ENCODE results near the gene RAB14.
A peak's percentile ranks its signal among the peaks of the same experiment; 100 is the strongest.
"Not testable (repeated sequence)": the region's sequence is repeated elsewhere in the genome, so short reads cannot be mapped to it uniquely, and the experiment has no call there.

Gene RAB14

DNA sequence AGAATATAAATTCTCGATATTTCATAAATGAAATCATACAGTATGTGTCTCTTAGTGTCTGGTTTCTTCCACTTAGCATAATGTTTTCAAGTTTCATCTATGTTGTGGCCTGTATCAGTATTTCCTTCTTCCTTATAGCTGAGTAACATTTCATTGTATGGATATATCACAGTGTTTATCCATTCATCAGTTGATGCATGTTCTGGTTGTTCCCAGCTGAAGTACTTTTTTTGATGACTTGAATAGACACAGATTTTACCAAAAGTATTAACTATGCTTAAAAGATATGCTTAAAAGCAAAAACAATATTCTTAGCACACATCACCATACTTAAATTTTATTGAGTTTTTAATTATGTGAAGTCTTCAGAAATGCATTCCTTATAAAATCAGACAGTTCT lies 12.7 kb downstream of the RAB14 start:
- DNase-seq = no peak

DNA sequence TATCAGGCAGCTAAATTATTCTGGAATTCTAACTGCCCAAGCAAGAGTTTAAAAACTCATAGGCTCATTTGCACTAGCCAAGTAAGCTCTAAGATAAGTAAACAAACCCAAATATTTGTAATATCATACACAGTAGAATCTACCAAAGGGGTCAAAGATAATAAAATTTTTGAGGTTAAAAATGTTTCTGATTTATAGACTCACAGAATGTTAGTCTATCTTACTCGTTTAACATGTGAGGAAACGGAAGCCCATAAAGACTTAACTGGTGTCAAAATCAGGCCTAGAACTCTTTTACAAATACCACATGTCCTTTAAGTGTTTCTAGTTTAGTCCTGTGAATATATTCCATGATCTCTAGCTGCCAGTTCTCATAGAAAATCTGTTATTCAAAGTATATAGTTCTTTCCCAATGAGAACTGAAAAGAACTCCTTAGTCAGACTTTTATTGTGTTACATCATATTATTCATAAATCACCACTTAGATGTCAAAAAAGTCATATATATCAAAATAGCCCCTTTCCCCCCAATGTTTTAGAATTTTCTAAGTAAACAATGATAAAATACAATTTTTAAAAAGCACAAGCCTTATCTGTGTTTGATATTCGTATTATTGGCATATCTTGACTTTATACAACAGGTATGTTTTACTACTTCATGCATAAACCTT lies 13.9 kb downstream of the RAB14 start:
- no peak for DNase-seq

DNA sequence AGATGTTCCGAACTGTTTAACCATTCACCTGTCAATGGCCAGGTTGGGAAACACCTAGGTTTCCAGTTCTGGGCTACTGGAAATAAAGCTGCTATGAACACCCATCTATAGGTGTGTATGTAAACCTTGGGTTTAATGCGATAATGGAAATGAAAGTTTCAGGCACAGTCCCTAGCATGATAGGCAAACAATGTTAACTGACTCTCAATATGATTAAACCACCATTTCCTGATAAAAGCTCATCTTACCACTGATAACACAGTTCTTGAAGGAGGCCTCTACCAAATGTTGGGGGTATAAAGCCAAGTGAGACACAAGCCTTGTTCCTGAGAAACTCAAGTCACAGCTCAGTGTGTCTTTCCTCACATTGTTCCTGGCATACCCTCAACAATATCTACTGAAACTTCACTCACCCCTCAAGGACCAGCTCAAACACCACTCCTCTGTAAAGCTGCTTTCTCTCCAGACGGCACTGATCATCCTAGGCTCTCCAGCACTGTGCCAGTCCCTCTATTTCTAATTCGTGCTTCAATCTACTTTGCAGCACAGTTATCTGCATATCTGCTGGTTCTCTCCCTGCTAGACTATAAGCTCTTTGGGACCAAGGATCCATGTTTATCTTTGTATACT lies 15.8 kb downstream of the RAB14 start:
- DNase-seq = peak; percentile 40

DNA sequence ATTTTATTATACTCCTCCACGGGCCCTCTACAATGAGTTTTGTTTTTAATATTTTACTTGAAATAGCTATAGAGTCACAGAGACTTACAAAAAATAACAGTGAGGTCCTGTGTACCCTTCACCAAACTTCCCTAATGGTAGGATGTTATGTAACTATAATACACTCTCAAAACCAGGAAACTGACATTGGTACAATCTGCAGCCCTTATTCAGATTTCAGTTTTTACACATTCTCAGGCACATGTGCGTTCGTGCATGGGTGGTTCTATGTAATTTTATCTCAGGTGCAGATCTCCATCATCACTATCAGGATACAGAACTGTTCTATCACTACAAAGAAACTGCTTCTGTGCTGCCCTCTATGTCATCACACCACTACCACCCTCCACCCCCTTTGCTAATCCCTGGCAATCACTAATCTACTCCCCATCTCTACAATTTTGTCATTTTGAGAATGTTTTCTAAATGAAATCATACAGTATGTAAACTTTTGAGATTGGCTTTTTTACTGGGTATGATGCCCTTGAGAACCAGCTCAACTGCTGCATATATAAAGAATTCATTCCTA lies 16.4 kb downstream of the RAB14 start:
- DNase-seq = peak; percentile 36

DNA sequence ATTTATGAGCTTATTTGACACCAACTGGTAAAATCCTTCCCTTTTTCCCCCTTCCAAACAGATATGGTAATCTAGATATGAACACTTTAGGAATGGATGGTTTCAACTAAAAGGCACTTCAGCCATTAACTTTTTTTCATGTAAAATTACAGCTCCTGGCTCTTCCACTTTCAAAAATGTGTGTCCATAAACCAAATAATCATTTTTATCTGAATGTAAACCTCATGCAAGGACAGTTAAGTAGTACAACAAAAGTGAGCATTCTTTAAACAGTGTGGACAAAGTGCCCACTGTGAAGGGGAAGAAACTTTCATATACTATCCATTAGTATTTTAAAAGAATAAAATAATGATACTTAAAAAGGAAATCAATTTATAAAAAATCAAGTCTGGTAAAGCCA lies 17.2 kb downstream of the RAB14 start:
- no peak for DNase-seq

DNA sequence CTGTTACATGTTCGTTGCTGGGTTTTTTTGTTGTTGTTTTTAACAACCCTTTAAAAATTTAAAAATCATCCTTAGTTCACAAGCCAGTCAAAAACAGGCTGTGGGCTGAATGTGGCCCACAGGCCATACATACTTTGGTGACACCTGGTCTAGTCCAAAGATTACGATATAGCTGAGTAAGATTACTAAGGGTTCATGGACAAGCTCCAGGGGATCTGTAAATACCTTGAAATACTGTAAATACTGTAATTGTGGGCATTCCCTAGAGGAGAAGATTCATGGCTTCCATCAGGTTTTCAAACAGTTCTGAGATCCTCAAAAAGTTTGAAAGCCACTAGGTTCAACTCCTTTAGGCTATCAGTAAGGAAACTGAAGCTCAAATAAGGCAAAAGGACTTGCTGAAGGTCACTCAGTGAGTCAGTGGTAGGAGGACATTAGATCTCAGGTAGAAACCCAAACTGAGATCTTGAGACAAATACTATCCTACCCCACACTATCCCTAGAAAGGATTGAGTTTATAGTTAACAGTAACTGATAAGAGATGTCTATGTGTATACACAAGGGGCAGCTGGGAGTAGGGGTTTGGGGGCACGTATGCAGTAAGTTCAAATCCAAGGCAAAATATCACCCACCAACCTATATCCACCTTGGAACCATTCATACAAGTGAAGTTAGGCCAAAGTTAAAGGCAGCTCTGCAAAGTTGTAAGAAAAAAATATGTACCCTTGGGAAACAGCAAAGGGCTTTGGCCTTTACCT lies 17.8 kb downstream of the RAB14 start:
- no peak for DNase-seq

DNA sequence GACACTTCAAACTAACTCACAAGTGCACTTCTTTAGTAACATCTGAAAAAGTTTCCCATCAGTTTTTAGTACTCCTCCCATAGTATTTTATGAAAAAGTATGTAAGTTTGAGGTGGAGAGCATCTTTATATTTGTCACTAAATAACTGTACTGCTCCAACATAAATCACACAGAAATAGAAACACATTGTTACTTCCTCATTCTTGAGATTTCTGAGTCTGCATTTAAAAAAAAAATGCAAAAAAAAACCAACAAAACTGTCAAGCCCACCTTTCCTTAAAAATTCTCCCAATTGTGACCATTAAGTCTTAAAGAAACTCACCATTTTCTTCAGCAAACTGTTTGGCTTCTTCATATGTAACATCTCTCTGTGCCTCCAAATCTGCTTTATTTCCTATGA lies 18.7 kb downstream of the RAB14 start:
- DNase-seq = peak; percentile 38

DNA sequence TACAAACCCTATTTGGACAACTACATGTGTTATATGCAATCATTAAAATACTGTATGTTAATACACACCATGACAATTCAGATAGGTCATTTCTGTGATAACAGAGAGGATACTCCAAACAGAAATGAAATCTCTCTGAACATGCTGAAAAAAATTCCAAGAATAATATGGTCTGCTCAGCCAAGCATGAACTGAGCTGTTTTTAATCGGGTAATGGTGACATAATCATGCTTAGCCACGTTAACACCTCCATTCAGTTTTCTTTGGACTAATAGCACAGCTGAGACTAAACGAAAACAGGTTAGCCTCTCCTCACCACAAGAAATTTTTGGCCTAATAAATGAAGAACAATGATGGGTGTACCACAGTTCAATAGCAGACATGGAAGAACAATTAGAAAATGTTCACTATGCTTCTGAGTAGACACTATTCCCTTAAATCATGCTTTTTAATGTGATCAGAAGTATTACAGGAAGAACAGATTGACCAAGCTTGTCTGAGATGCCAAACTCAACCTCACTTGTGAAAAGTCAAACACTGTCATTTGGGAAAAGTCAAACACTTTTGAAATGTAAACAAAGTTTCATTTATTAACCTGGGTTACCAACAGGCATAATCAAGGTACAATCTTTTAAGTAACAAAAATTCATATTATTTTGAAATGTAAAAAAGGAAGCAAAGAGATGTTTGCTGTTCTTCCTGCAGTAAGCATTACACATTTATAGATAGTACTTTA lies 19.4 kb downstream of the RAB14 start:
- DNase-seq = no peak

DNA sequence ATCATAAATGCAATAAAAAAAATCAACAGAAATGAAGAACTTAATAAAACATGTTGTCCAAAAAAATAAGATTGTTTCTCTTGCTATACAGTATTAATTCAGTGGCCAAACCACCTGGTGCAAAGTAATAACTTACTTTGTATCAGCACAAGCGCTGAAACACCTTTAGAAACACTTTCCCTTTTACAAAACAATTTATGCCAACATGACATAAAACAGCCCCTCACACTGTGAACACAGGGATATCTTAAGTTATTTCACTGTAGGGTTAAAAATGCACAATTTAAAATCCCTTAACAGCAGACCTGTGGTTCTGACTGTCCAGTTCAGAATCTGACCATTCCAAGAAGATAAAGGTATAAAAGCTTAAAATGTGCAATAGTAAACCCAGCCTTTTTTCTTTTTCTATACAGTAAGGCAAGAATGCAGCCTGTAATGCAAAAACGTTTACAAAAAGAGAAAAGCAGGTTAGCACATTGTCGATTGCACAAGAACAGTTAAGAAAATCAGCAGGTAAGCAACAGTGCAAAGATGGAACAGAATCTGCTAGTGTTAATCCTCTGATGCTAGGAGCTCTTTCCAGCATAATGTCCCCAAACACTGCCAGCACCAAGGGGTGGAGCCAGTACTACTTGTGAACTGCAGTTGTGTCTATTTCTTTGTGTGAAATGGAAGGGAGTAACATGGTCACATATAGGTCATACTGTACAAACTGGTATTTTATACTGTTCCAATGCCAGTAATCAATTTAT lies 21.6 kb downstream of the RAB14 start:
- DNase-seq = no peak

DNA sequence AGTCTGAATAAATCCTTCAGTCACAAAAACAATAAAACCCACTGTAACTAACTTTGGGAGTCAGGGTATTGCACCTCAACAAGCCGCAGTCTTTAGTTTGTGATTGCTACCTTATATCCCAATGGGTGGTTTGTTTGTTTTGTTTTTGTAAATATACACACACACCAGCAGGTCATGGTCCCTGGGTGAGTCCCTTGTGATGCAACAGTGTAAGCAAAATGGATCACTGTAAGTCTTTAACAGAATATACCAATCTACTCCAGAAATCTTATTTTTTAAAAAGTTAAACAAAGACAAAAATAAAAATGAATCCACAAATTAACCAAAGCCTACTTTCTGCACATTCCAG lies 22.3 kb downstream of the RAB14 start:
- not testable (repeated sequence) for DNase-seq

DNA sequence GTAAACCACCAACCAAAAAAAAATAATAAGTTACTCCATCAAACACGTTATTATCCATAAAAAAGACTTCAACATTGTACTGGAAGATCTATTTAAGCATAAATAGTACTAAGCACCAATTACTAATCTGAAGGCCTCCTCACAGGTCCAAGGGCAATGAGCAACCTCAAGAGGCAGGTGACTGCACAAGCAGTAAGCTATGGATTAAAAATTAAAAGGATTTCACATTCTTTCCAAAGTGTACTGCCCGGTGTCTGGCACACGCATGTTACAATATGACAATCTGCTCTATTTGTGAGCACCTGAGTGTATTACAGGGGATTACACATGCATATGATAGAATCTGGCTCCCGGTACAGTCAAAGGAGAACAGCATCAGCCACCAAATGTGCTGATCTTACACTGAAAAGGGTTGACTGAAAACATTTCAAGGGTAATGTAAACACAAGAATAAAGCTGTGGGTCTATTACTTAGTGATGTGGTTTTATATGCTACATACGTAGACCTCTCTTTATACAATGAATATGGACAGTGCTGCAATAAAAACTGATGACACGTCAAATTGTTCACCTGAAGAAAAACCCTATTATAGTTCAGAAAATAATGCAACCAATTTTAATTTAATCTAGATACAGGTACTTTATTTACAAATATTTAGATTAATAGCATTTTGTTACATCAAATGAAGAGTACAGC lies 22.8 kb downstream of the RAB14 start:
- no peak for DNase-seq

DNA sequence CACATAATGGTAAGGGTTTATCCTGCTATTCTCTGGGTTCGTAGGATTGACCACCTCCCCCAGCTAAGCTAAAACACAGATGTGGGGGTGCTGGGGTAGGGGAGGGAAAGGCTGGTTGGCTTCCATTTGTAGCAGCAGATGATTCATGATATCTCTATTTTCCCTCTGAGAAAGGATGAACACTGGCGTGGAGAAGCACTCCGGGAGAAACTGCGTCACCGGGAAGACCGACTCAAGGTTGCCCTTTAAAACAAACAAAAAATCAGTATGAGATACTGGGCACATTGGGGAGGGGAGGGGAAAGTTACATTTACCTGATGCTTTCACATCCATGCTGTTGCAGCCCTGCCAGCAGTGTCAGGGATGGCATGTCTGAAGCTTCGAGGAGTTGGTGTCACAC lies 28.2 kb downstream of the RAB14 start:
- DNase-seq = no peak

DNA sequence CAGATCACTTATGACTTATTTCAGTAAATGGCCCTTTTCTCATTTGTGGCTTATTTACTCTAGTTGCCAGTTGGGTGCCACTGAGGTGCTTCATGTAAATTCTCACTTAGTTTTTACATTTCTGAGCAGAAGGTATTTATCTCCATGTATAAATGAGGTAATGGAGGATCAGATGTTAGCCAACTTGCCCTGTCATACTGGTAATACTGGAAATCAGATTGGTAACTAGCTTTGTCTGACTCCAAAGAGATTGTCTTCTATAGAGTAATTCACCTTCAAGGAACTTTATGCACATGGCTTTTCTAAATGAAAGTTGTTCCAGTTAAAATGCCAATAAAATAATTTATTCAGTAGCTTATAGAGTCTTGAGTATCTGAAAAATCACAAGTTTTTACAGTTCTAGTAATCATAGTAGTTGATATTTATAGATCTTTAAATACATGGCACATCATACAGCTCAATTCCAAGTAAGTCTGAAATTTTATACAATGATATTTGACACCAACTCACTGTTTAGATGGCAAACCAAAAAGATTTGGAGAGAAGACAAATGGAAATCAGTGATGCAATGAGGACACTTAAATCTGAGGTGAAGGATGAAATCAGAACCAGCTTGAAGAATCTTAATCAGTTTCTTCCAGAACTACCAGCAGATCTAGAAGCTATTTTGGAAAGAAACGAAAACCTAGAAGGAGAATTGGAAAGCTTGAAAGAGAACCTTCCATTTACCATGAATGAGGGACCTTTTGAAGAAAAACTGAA lies 28.8 kb downstream of the RAB14 start:
- DNase-seq = no peak

DNA sequence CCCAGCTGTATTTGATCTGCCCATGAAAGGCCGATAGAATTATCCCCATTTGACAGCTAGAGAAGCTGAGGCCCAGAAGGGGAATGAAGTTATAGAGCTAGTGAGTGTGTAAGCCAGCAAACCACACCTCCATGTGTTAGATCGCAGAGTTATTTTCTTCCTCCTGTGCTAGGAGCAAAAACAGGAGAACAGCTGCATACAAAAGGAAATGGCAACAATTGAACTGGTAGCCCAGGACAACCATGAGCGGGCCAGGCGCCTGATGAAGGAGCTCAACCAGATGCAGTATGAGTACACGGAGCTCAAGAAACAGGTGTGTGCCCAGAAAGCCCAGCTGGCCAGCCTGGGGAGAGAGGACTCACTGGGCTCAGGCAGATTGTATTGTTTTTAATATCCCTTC lies 30.4 kb downstream of the RAB14 start:
- DNase-seq = no peak

DNA sequence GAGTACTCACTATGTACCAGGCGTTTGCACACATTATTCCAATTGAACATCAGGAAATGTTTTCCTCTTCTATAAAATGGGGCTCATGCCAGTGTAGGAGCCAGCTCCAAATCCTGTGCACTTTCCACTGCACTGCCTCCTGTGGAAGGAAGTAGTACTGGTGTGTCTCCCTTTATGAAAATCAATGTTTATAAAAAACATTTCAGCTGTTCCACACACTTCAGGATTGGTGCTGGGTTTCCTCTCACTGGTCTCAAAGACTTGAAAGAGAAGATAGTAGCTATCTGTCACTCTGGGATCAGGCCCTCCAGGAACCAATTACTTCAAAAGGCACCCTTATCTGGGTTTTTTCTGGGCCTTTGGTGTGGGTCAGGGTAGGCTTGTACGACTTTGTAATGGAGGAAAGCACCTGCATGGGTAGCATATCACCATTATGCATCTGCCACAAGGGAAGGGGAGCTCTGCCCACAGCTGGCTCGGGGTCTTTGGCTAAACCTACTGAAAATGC lies 32.5 kb downstream of the RAB14 start:
- DNase-seq = peak; percentile 57

DNA sequence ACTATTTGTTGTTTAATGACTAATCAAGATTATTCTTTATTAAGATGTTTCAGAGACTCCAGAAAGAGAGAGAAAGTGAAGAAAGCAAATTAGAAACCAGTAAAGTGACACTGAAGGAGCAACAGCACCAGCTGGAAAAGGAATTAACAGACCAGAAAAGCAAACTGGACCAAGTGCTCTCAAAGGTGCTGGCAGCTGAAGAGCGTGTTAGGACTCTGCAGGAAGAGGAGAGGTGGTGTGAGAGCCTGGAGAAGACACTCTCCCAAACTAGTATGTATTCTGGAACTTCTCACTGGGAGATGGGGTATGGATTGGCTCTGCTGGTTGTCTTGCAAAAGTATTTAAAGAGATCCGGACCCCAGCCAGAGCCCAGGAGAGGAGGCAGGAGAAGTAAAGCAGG lies 33.6 kb downstream of the RAB14 start:
- no peak for DNase-seq

DNA sequence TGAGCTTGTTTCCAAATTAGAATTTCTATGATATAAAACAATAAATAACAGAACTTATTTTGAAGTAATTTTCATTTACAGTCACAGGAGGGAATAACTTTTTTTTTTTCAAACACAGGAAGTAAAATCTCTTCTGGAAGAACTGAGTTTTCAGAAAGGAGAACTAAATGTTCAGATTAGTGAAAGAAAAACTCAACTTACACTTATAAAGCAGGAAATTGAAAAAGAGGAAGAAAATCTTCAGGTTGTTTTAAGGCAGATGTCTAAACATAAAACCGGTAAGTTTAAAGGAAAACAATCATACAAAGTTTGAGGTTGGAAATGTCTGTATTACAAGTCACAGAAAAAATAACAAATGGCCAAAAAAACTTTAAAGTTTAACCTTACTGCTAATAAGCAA lies 41.6 kb downstream of the RAB14 start:
- DNase-seq = peak; percentile 68

DNA sequence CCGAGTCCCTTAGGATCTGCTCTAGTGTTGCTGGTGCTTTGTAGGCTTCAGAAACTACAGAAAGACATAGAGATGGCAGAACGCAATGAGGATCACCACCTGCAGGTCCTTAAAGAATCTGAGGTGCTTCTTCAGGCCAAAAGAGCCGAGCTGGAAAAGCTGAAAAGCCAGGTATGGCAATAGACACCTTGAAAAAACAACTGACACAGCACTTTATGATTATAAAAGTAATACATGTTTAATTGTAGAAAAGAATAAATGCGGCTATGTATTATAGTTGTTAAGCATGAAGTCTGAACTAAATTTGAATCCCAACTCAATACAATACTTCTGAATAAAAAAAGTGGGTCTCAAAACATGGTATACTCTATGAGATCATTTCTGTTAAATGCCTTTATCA lies 43.7 kb downstream of the RAB14 start:
- no peak for DNase-seq

DNA sequence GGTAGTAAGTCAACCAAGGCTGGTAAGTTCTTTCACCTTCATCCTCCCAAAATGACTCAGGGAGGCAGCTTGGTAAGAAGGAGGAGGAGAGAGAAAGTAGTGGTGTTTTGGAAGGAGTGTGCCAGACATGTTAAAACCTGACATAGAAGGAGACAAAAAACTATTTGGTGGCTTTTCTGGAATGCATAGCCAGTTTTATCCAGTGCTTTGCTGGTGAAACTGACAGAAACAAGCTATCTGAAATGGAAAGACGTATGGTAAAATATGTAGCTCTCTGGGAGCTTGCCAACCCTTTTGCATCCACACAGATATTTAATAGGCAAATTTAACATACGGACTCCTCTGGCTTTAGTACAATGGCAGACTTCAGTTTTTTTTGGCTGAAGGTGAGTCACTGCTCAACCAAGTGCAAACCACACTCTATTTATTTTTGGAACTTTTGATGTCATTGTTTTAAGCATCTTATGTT lies 45.4 kb downstream of the RAB14 start:
- no peak for DNase-seq

DNA sequence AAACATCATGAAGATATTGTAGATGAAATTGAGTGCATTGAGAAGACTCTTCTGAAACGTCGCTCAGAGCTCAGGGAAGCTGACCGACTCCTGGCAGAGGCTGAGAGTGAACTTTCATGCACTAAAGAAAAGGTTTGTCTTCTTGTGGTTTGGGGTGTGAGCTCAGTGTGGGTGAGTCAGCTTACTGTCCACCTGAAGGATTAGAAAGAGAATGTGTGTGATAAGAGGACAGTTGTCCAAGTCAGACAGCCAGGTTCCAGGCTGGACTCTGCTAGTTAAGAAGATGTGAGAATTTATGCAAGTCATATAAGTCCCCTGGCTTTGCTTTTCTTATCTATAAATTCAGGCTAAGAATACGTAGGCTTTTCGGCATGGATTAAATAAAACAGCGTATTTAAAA lies 46.9 kb downstream of the RAB14 start:
- peak; percentile 70 for DNase-seq

DNA sequence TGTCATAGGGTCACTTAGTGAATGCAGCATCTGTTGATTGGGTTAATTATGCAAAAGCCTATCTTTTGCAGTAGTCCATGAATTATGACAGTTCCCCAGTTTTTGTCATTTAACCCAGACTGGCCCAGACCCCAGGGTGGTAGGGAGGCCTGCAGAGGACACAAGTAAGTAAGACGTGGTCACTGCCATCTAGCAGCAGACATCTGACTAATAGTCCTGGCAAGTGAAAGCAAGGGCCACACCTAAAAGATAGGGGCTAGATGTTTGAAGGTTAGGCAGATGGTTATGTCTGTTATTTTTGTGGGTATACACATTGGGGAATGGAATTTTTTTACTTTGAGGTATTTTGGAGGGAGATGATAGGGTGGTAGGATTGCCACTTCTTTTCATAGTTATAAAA lies 48.0 kb downstream of the RAB14 start:
- peak; percentile 73 for DNase-seq
